Caki2 (cell line): ENCODE measurements around the gene LUC7L. TPM values are rescaled to one million over a fixed set of nuclear protein-coding genes. Genes with fewer than 3 reads are reported as not detected.
"Not testable (repeated sequence)": the region's sequence is repeated elsewhere in the genome, so short reads cannot be mapped to it uniquely, and the experiment has no call there.

Experiments
- DNase-seq: peaks from one replicate; pipeline ENCODE4 v3.0.0-alpha.2; 2015; ENCODE audit warnings: low read depth
- in situ Hi-C: cut with HindIII; loops from 2 replicates; pipeline ENCODE4 v1.10.0; 2016; ENCODE audit warnings: low sequenced_read_pairs, low pct_unique_long_range_greater_than_20kb, mixed read lengths
- total RNA-seq: library from RNA; depleted of rRNA; stranded (reverse); fragments of >200 nt; shearing (Covaris generic); gene quantifications from 2 replicates; pipeline ENCODE4 v1.2.3, GENCODE V29; 2014; ENCODE audit warnings: low replicate concordance

The LUC7L gene
- total RNA-seq, 1 experiment from 2014 or later, result 32.7 TPM

DNA sequence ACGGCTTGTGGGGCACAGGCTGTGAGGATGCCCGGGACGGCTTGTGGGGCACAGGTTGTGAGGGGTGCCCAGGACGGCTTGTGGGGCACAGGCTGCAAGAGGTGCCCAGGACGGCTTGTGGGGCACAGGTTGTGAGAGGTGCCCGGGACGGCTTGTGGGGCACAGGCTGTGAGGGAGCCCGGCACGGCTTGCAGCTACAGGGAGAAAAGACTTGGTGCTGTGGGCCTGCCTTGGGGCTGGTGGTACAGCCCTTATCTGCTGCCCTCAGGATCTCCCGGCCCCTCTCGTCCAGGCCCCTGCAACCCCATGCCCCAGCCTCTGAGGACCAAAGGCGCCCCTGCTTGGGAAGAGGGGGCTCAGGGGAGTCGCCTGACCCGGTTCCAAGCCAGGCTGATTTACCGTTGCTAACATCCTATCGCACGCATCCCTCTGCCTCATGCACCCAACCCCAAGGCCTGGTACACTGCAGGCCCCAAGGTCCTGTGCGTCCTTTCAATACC is 68.5 kb downstream of the LUC7L start:
- no peak for DNase-seq
- in situ Hi-C loops, result no loop called here

GRCh38 chr16:160242-160641 is 69.0 kb downstream of the LUC7L start:
- DNase-seq, in situ Hi-C loops: not testable (repeated sequence)

- in situ Hi-C loops, result no loop called here
- no peak for DNase-seq
Observed at GRCh38 chr16:159136-159849, 70.0 kb downstream of the LUC7L start.

GRCh38 chr16:155031-155398 is 74.2 kb downstream of the LUC7L start:
- in situ Hi-C loops, result no loop called here
- no peak for DNase-seq

DNA sequence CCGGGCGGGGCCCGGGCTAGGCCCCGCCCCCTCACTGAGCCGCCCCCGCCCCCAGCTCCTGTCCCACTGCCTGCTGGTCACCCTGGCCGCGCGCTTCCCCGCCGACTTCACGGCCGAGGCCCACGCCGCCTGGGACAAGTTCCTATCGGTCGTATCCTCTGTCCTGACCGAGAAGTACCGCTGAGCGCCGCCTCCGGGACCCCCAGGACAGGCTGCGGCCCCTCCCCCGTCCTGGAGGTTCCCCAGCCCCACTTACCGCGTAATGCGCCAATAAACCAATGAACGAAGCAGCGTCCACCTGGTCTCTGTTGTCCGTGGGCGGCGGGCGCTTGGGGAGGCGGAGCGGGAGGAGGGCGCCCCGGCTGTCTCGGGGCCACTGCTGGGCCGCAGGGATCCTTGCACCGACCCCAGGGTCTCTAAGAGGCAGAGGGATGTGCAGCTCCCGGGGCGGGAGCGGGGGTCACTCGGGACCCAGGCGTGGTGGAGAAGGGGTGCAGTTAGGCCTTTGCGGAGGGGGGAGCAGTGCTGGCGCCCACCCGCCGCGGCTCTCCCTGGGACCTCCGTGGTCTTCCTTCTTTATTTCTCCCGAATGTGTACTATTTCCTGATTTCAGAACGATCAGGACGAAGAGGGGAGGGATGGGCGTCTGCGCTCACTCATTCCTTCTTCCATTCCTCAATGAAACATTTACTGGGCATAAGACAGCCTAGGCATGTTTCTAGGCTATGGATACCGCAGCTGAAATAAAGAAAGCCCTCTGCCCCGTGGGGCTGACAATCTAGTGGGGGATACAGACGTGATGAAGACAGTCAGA is 74.8 kb downstream of the LUC7L start:
- no peak for DNase-seq
- in situ Hi-C loops, result no loop called here

DNA sequence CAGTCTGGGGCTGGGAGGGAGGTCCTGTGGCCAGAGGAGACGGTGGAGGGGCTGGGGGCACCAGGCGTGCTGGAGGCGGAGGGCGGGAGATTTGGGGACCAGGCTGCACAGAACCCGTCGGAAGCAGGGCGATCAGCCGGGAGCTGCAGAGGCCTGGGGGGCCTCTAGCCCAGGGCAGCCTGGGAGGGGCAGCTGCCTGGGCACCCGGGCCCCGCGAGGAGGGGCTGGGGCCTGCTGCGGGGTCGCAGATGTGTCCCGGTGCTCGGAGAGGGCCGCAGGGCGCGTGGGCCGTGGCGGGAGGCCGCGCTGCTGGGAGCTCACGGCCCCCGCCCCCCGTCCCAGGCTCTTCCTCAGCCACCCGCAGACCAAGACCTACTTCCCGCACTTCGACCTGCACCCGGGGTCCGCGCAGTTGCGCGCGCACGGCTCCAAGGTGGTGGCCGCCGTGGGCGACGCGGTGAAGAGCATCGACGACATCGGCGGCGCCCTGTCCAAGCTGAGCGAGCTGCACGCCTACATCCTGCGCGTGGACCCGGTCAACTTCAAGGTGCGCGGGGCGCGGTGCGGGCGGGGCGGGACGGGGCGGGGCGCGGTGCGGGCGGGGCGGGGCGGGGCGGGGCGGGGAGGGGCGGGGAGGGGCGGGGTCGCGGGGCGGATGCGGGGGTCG is 75.6 kb downstream of the LUC7L start:
- DNase-seq, in situ Hi-C loops: not testable (repeated sequence)

GRCh38 chr16:153129-153521 is 76.1 kb downstream of the LUC7L start:
- in situ Hi-C loops, DNase-seq: not testable (repeated sequence)

GRCh38 chr16:152141-153128 is 76.8 kb downstream of the LUC7L start, which contains the start of gene HBZ:
TSS of gene HBZ (plus strand) at chr16:152644. CDS start at chr16:152910, 266 bp downstream.
- in situ Hi-C loops, result no loop called here
- no peak for DNase-seq

- in situ Hi-C loops, result no loop called here
- DNase-seq, result peak; percentile 53
Observed at GRCh38 chr16:149024-149660, 80.1 kb downstream of the LUC7L start.

DNA sequence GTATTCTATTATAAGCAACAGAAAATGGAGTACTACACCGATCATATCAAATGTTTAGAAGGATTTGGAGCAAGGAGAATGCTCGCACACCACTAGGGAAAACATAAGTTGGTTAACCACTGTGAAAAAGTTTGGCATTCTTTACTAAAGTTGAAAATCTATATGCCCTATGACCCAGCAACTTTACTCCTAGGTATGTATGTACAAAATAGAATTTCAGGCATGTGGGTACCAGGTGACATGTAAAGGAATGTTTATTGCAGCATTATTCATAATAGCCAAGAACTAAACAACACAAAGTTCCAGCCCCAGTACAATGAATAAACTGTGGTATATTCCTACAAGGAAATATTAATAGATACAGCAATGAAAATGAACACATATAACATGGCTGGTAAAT is 82.6 kb downstream of the LUC7L start:
- no peak for DNase-seq
- in situ Hi-C loops, result no loop called here

DNA sequence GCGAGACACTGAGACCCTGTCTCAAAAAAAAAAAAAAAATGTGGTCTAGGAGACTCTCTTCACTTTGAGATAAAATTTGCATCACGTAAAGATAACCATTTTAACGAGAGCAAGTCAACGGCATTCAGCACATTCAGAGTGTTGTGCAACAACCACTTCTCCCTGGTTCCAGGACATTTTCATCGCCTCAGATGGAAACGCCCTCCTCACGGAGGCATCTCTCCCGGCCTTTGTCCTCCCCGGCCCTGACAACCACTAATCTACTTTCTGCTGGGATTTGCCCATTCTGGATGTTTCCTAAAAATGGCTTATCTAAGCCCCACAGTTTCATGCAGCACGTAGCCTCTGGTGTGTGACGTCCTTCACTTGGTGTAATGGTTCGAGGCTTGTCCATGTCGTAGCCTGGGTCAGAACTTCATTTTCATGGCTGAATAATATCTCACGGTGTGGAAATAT is 84.4 kb downstream of the LUC7L start:
- in situ Hi-C loops, result no loop called here
- no peak for DNase-seq

GRCh38 chr16:143456-143855 is 85.8 kb downstream of the LUC7L start:
- DNase-seq, result no peak
- in situ Hi-C loops, result no loop called here

DNA sequence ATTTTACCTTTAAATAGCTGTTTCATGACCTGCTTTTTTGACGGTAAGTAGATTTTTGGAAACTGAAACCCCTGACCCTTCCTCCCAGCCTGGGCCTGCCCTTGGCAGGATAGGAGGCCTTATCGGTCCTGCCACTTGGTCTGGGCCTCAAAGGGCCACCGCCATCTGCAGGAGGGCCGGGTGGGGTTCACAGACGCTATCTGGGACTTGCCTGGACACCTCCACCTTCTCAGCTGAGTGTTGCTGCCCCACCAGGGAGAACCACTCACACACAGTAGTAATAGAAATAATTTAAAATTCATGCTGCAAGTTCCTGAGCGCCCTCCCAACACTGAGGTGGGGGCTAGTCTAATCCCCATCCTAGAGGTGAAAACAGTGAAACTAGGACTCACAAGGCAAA is 86.2 kb downstream of the LUC7L start:
- in situ Hi-C loops, result no loop called here
- no peak for DNase-seq

DNA sequence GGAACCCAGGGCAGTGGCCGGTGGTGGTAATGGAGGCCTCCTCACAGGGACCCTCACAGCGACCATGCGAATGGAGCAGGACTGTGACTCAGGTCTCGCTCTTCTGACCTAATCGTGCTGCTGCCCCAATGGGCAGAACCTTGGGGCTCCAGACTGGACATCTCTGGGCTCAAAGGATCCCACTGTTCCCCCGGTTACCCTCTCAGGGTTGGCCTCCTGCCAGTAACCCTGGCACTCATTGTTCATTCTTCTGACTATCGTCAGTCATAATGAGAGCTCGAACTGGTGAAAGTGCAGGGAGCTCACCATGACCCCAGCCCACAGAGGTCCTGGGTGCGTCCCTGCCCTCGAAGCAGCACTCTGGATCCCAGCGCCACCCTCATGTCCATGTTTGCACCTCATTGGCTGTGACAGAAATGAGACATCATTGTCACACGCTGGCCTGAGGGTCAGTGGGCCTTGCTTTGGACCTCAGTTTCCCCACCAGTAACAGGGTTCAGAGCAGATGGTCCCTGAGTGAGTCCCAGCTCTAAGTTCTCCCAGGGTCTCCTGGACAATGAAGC is 86.8 kb downstream of the LUC7L start:
- no peak for DNase-seq
- in situ Hi-C loops, result no loop called here

DNA sequence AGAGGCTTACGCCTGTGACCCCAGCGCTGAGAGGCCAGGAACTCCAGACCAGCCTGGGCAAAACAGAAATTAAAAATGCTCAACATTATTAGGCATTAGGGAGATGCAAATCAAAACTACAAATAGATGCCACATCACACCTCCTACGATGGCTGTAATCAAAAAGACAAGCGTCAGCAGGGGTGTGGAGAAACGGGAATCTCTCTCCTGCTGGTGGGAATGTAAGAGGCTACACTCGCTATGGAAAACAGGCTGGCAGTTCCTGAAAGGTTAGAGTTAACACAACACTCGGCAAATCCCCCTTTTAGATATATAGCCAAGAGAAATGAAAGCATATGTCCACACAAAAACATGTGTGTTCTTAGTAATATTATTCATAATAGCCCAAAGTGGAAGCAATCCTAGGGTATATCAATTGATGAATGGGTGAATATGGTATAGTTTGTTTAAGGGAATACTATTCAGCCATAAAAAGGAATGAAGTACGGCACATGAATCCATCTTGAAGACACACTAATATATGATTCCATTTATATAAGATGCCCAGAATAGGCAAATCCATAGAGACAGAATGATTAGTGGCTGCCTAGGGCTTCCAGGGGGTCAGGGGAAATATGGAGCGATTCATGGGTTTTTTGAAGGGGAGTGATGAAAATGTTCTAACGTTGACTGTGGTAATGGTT is 88.9 kb downstream of the LUC7L start:
- in situ Hi-C loops, result no loop called here
- DNase-seq, result no peak
